HepG2 (cell line): Measurements from ENCODE around the gene PLEKHG4. TPM values are rescaled to one million over a fixed set of nuclear protein-coding genes. Genes with fewer than 3 reads are reported as not detected.
A peak's percentile ranks its signal among the peaks of the same experiment; 100 is the strongest.

Source experiments
- HOXA9 ChIP-seq: sonication (generic); formaldehyde crosslinking; IDR thresholded peaks from 2 replicates; pipeline ENCODE4 v1.8.1; 2022; ENCODE audit warnings: missing genetic modification reagents, mild to moderate bottlenecking, moderate library complexity, borderline replicate concordance
- KDM5A ChIP-seq: fragments of 200-600 bp; sonication (generic); IDR thresholded peaks from 2 replicates; pipeline ENCODE4 v1.7.0; 2018; ENCODE audit warnings: antibody characterized with exemption, mild to moderate bottlenecking, low read length, borderline replicate concordance
- MAFK ChIP-seq, 2 experiments: IDR thresholded peaks in 1 of 2; conservative IDR thresholded peaks in 1 of 2; 2 replicates each; pipeline ENCODE4 v1.6.1; 2011; ENCODE audit warnings: improper control_type of control experiment in 2 of 2, low read length in 2 of 2
- NR2F1 ChIP-seq, 2 experiments: fragments of 450-650 bp in 1 of 2; formaldehyde crosslinking in 1 of 2; IDR thresholded peaks; 2 replicates each; pipeline versions ENCODE4 v1.5.0 to v1.6.1; 2016 to 2020; ENCODE audit warnings: mild to moderate bottlenecking in 1 of 2, missing compliant biosample characterization in 1 of 2, missing genetic modification reagents in 1 of 2, moderate library complexity in 1 of 2
- NR2F6 ChIP-seq, 2 experiments: IDR thresholded peaks; 2 replicates each; pipeline ENCODE4 v1.6.1; 2016; ENCODE audit warnings: antibody characterized with exemption in 1 of 2, mild to moderate bottlenecking in 1 of 2
- SMARCE1 ChIP-seq: fragments of 450-650 bp; IDR thresholded peaks from 2 replicates; pipeline ENCODE4 v1.6.1; 2017; ENCODE audit warnings: borderline replicate concordance
- SUZ12 ChIP-seq: fragments of 150-350 bp; IDR thresholded peaks from 2 replicates; pipeline ENCODE4 v1.6.1; 2014; ENCODE audit warnings: low read depth, low read length
- TBL1XR1 ChIP-seq: fragments of 150-350 bp; IDR thresholded peaks from 2 replicates; pipeline ENCODE4 v1.6.1; 2014; ENCODE audit warnings: borderline replicate concordance, low read length; ENCODE audit not compliant: partially characterized antibody
- ZBTB7A ChIP-seq: sonication (generic); formaldehyde crosslinking; IDR thresholded peaks from 2 replicates; pipeline ENCODE4 v1.8.0; 2022; ENCODE audit warnings: mild to moderate bottlenecking, missing genetic modification reagents
- ZNF7 ChIP-seq: IDR thresholded peaks from 2 replicates; pipeline ENCODE4 v1.6.1; 2016; ENCODE audit warnings: missing biosample characterization, missing genetic modification reagents
- ZNF816 ChIP-seq: sonication (generic); formaldehyde crosslinking; IDR thresholded peaks from 2 replicates; pipeline ENCODE4 v1.8.0; 2022; ENCODE audit warnings: missing genetic modification reagents, mild to moderate bottlenecking, borderline replicate concordance
- polyA plus RNA-seq, 8 experiments: library from polyadenylated mRNA; depleted of rRNA in 3 of 8; stranded (reverse) in 7 of 8; unstranded in 1 of 8; fragments of >200 nt; fragmentation: Illumina TruSeq in 4 of 8; extraction: Trizol in 4 of 8; gene quantifications; 2 replicates each; pipeline versions ENCODE4 v1.2.1 to v1.2.3, GENCODE V29; 2011 to 2016; ENCODE audit warnings: low read depth in 4 of 8, missing spikeins in 1 of 8, mixed read lengths in 1 of 8; ENCODE audit not compliant: insufficient read depth in 1 of 8
- total RNA-seq, 5 experiments: library from RNA; depleted of rRNA; stranded (reverse); fragments of >200 nt; fragmentation: Illumina TruSeq; extraction: Trizol; gene quantifications; 2 replicates each; pipeline ENCODE4 v1.2.3, GENCODE V29; 2016; ENCODE audit warnings: low read depth in 1 of 5
- TF ChIP-seq, protein P1 (sequence below): sonication (generic); formaldehyde crosslinking; IDR thresholded peaks from 2 replicates; pipeline ENCODE4 v1.5.0; 2020; ENCODE audit warnings: missing genetic modification reagents, mild to moderate bottlenecking, borderline replicate concordance
- TF ChIP-seq, protein P2 (sequence below): sonication (generic); formaldehyde crosslinking; IDR thresholded peaks from 2 replicates; pipeline ENCODE4 v1.4.0; 2020; ENCODE audit warnings: missing genetic modification reagents
- TF ChIP-seq, protein P3 (sequence below): sonication (generic); formaldehyde crosslinking; IDR thresholded peaks from 2 replicates; pipeline ENCODE4 v1.5.0; 2020; ENCODE audit warnings: missing genetic modification reagents, mild to moderate bottlenecking, borderline replicate concordance
- TF ChIP-seq, protein P4 (sequence below): IDR thresholded peaks from 2 replicates; pipeline ENCODE4 v1.6.1; 2016; ENCODE audit warnings: missing compliant biosample characterization, missing genetic modification reagents, borderline replicate concordance
- TF ChIP-seq, protein P5 (sequence below): sonication (generic); formaldehyde crosslinking; IDR thresholded peaks from 2 replicates; pipeline ENCODE4 v1.5.1; 2020; ENCODE audit warnings: mild to moderate bottlenecking, missing genetic modification reagents, borderline replicate concordance

PLEKHG4 gene
- total and polyA plus RNA-seq, 2 of the 13 experiments (the other 11 are each of a cell fraction or from before 2014, with no cell fraction given) = 7.1 to 13.6 TPM

DNA sequence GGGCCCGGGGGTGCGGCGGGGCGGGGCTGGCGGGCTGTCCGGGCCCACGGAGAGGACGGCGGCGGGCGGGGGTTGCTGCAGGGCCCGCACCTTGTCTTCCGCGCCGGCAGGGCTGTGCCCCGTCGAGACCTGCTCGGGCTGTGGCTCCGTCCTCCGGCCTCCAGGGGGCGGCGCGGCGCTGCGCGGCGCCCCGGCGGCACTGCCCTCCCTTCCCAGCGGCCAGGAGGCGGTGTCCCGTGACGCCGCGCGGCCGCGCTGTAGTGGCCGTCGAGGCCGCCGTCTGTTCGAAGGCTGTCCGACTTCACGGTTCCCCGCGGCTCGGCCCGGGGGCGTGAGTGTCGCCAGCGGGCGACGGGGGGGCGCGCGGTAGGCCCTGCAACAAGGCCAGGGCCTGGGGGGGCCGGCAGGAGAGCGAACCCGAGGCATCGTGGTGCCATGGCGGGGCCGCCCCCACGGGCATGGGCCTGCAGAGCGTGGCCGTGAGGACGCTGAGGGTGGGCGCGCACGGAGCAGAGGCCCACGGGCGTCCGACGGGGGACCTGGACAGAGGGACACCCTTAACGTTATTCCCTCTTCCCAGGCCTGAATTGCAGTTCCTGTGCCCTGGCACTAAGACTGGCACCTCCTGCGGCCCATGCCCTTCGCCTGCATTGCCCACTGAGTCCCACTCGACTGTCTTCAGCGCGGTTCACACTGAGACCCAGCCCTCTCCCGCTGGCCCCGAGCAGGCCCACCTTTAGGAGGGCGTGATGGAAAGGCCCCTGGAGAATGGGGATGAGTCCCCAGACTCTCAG is at the start of gene PLEKHG4 (continued):
- TF ChIP-seq, protein P1, sequence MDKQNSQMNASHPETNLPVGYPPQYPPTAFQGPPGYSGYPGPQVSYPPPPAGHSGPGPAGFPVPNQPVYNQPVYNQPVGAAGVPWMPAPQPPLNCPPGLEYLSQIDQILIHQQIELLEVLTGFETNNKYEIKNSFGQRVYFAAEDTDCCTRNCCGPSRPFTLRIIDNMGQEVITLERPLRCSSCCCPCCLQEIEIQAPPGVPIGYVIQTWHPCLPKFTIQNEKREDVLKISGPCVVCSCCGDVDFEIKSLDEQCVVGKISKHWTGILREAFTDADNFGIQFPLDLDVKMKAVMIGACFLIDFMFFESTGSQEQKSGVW (CRISPR knock-in tag) = no peak
- peak; percentile 97; the same call in 1 of the 2 replicates for TF ChIP-seq HOXA9
- TF ChIP-seq, protein P2, sequence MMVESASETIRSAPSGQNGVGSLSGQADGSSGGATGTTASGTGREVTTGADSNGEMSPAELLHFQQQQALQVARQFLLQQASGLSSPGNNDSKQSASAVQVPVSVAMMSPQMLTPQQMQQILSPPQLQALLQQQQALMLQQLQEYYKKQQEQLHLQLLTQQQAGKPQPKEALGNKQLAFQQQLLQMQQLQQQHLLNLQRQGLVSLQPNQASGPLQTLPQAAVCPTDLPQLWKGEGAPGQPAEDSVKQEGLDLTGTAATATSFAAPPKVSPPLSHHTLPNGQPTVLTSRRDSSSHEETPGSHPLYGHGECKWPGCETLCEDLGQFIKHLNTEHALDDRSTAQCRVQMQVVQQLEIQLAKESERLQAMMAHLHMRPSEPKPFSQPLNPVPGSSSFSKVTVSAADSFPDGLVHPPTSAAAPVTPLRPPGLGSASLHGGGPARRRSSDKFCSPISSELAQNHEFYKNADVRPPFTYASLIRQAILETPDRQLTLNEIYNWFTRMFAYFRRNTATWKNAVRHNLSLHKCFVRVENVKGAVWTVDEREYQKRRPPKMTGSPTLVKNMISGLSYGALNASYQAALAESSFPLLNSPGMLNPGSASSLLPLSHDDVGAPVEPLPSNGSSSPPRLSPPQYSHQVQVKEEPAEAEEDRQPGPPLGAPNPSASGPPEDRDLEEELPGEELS (CRISPR knock-in tag) = no peak
- TF ChIP-seq KDM5A = no peak
- TF ChIP-seq MAFK (conservative IDR thresholded peaks at IDR 0.05 in 1 of 2, IDR thresholded peaks at IDR 0.05 in 1 of 2; ENCODE audit: low read length in 2 of 2) = no peak
- no peak; the same call in 1 of the 2 replicates for TF ChIP-seq ZNF816
- TF ChIP-seq NR2F6 (IDR thresholded peaks at IDR 0.05) = no peak
- no peak for TF ChIP-seq NR2F6 (CRISPR knock-in tag; IDR thresholded peaks at IDR 0.05)
- TF ChIP-seq SMARCE1 = no peak
- TF ChIP-seq SUZ12 = no peak
- TF ChIP-seq TBL1XR1 = no peak
- TF ChIP-seq ZBTB7A (CRISPR knock-in tag) = peak; percentile 53; the same call in 1 of the 2 replicates
- TF ChIP-seq, protein P3, sequence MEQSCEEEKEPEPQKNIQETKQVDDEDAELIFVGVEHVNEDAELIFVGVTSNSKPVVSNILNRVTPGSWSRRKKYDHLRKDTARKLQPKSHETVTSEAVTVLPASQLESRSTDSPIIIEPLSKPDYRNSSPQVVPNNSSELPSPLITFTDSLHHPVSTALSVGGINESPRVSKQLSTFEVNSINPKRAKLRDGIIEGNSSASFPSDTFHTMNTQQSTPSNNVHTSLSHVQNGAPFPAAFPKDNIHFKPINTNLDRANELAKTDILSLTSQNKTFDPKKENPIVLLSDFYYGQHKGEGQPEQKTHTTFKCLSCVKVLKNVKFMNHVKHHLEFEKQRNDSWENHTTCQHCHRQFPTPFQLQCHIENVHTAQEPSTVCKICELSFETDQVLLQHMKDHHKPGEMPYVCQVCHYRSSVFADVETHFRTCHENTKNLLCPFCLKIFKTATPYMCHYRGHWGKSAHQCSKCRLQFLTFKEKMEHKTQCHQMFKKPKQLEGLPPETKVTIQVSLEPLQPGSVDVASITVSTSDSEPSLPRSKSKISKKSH (CRISPR knock-in tag) = no peak
- TF ChIP-seq, protein P4, sequence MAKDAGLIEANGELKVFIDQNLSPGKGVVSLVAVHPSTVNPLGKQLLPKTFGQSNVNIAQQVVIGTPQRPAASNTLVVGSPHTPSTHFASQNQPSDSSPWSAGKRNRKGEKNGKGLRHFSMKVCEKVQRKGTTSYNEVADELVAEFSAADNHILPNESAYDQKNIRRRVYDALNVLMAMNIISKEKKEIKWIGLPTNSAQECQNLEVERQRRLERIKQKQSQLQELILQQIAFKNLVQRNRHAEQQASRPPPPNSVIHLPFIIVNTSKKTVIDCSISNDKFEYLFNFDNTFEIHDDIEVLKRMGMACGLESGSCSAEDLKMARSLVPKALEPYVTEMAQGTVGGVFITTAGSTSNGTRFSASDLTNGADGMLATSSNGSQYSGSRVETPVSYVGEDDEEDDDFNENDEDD = peak; percentile 96
- TF ChIP-seq ZNF7 (CRISPR knock-in tag) = 0 out of 2 replicates have a peak, but pooled peaks have one; percentile 1
- TF ChIP-seq NR2F1 (CRISPR knock-in tag; IDR thresholded peaks at IDR 0.05) = no peak
- TF ChIP-seq, protein P5, sequence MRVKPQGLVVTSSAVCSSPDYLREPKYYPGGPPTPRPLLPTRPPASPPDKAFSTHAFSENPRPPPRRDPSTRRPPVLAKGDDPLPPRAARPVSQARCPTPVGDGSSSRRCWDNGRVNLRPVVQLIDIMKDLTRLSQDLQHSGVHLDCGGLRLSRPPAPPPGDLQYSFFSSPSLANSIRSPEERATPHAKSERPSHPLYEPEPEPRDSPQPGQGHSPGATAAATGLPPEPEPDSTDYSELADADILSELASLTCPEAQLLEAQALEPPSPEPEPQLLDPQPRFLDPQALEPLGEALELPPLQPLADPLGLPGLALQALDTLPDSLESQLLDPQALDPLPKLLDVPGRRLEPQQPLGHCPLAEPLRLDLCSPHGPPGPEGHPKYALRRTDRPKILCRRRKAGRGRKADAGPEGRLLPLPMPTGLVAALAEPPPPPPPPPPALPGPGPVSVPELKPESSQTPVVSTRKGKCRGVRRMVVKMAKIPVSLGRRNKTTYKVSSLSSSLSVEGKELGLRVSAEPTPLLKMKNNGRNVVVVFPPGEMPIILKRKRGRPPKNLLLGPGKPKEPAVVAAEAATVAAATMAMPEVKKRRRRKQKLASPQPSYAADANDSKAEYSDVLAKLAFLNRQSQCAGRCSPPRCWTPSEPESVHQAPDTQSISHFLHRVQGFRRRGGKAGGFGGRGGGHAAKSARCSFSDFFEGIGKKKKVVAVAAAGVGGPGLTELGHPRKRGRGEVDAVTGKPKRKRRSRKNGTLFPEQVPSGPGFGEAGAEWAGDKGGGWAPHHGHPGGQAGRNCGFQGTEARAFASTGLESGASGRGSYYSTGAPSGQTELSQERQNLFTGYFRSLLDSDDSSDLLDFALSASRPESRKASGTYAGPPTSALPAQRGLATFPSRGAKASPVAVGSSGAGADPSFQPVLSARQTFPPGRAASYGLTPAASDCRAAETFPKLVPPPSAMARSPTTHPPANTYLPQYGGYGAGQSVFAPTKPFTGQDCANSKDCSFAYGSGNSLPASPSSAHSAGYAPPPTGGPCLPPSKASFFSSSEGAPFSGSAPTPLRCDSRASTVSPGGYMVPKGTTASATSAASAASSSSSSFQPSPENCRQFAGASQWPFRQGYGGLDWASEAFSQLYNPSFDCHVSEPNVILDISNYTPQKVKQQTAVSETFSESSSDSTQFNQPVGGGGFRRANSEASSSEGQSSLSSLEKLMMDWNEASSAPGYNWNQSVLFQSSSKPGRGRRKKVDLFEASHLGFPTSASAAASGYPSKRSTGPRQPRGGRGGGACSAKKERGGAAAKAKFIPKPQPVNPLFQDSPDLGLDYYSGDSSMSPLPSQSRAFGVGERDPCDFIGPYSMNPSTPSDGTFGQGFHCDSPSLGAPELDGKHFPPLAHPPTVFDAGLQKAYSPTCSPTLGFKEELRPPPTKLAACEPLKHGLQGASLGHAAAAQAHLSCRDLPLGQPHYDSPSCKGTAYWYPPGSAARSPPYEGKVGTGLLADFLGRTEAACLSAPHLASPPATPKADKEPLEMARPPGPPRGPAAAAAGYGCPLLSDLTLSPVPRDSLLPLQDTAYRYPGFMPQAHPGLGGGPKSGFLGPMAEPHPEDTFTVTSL (CRISPR knock-in tag) = no peak; the same call in 1 of the 2 replicates
